ENCODE results near the gene VAMP8.
A peak's percentile ranks its signal among the peaks of the same experiment; 100 is the strongest.

The VAMP8 gene

DNA sequence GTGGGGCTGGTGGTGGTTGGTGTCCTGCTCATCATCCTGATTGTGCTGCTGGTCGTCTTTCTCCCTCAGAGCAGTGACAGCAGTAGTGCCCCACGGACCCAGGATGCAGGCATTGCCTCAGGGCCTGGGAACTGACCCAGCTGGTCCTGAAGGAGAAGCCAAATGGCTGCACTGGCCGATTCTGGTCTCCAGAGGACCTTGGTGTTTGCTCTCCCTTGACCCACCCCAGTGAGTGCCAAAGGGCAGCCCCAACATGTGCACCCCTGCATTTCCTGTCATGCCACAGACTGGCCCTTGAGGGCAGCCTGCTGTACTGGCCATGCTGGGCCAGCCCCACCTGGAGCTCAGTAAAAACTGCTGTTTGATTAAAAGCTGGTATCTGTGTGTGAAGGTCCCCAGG lies 15.6 kb downstream of the VAMP8 start (continued):
- no peak for TF ChIP-seq ARNTL (CRISPR knock-in tag; IDR thresholded peaks at IDR 0.05; ENCODE audit: borderline replicate concordance, low read depth)
- no peak for TF ChIP-seq ESRRG (CRISPR knock-in tag; IDR thresholded peaks at IDR 0.05)
- no peak for TF ChIP-seq ZC3H10 (CRISPR knock-in tag; IDR thresholded peaks at IDR 0.05)

DNA sequence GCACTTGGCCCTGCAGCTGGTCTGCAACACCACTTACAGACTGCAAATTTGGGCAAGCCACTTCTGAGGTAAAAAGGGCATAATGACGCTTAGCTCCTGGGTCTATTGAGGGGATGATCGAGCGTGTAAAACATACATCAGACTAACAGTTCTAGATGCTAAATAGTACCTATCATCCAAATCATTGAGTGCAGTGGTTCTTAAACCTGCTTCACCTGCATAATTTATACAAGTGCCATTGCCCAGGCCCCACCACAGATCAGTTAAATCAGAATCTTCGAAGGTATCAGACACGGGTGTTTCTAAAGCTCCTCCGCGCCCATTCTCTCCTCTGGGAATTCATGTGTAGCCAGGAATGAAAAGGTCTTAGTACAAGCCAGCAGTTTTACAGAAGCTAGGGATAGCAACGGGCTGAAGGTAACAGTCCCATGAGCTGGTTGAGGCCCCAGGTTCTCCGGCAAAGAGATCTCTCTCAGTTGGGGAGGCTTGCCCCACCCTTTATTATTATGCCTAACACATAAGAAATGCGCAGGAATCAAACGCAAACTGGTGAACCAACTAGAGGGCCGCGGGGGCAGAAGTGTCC lies 17.4 kb downstream of the VAMP8 start:
- peak; percentile 9; the same call in 2 of the 3 replicates for ATAC-seq
- TF ChIP-seq TSHZ2 (CRISPR knock-in tag; IDR thresholded peaks at IDR 0.05) = no peak
- TF ChIP-seq, protein P1, sequence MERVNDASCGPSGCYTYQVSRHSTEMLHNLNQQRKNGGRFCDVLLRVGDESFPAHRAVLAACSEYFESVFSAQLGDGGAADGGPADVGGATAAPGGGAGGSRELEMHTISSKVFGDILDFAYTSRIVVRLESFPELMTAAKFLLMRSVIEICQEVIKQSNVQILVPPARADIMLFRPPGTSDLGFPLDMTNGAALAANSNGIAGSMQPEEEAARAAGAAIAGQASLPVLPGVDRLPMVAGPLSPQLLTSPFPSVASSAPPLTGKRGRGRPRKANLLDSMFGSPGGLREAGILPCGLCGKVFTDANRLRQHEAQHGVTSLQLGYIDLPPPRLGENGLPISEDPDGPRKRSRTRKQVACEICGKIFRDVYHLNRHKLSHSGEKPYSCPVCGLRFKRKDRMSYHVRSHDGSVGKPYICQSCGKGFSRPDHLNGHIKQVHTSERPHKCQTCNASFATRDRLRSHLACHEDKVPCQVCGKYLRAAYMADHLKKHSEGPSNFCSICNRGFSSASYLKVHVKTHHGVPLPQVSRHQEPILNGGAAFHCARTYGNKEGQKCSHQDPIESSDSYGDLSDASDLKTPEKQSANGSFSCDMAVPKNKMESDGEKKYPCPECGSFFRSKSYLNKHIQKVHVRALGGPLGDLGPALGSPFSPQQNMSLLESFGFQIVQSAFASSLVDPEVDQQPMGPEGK (CRISPR knock-in tag; IDR thresholded peaks at IDR 0.05; ENCODE audit: borderline replicate concordance) = peak; percentile 53; the same call in 1 of the 2 replicates

DNA sequence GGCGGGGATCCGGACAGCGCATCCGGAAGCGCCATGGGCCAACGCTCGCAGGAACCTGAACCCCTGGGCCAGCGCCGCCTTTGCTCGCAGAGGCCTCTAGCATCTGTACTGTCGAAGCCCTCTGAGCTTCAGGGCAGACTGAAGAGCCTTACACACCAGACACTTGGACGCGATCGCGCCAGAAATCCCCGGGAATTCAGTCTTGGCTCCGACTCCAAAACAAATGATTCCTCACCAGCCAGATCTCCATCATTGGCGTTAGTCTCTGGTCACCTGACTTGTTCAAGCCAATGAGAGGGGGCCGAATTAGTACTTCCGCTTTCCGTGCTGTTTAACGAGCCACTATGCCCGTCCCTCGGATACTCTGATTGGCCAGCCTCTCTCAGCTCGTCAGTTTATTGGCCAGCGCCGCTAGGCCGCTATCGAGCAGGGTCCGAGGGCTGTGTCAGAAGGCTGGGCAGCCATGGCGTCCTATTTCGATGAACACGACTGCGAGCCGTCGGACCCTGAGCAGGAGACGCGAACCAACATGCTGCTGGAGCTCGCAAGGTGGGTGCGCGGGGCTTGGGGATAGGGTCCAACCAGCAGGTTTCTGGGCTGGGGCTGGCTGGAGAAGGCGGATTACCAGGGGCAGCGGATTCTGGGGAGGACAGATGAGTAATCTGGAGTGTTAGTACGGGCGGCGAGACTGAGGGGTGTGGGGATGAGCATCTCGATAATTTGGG lies 18.1 kb downstream of the VAMP8 start, which contains the start of gene RNF181:
RNF181 (plus strand) TSS at position 445 of the 725 bp plus-strand sequence; CDS start at position 464, 19 bp downstream.
- peak; percentile 99 for ATAC-seq
- TF ChIP-seq, protein P2, sequence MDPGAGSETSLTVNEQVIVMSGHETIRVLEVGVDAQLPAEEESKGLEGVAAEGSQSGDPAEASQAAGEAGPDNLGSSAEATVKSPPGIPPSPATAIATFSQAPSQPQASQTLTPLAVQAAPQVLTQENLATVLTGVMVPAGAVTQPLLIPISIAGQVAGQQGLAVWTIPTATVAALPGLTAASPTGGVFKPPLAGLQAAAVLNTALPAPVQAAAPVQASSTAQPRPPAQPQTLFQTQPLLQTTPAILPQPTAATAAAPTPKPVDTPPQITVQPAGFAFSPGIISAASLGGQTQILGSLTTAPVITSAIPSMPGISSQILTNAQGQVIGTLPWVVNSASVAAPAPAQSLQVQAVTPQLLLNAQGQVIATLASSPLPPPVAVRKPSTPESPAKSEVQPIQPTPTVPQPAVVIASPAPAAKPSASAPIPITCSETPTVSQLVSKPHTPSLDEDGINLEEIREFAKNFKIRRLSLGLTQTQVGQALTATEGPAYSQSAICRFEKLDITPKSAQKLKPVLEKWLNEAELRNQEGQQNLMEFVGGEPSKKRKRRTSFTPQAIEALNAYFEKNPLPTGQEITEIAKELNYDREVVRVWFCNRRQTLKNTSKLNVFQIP (CRISPR knock-in tag; IDR thresholded peaks at IDR 0.05; ENCODE audit: borderline replicate concordance, low read depth) = no peak
- TF ChIP-seq TOX (CRISPR knock-in tag; IDR thresholded peaks at IDR 0.05; ENCODE audit: borderline replicate concordance) (no peak), SNAI2 (CRISPR knock-in tag; IDR thresholded peaks at IDR 0.05) (no peak), OSR1 (CRISPR knock-in tag; IDR thresholded peaks at IDR 0.05) (no peak), TCF4 (CRISPR knock-in tag; IDR thresholded peaks at IDR 0.05; ENCODE audit: borderline replicate concordance) (no peak), RARB (CRISPR knock-in tag; IDR thresholded peaks at IDR 0.05) (no peak), ISL1 (CRISPR knock-in tag; IDR thresholded peaks at IDR 0.05) (no peak), CSDC2 (CRISPR knock-in tag; IDR thresholded peaks at IDR 0.05) (no peak), PPARA (CRISPR knock-in tag; IDR thresholded peaks at IDR 0.05; ENCODE audit: borderline replicate concordance) (no peak), ARNTL (CRISPR knock-in tag; IDR thresholded peaks at IDR 0.05; ENCODE audit: borderline replicate concordance, low read depth) (no peak)
- TF ChIP-seq, protein P1 (CRISPR knock-in tag; IDR thresholded peaks at IDR 0.05; ENCODE audit: borderline replicate concordance) = no peak

GRCh38 chr2:85596026-85596333 lies 18.6 kb downstream of the VAMP8 start:
- ATAC-seq = peak; percentile 29
- TF ChIP-seq ZNF8 (CRISPR knock-in tag; IDR thresholded peaks at IDR 0.05) (no peak), ZNF565 (CRISPR knock-in tag; conservative IDR thresholded peaks at IDR 0.05; ENCODE audit: low read depth) (no peak), OSR1 (CRISPR knock-in tag; IDR thresholded peaks at IDR 0.05) (no peak), ESRRG (CRISPR knock-in tag; IDR thresholded peaks at IDR 0.05) (no peak)
- TF ChIP-seq, protein P2 (CRISPR knock-in tag; IDR thresholded peaks at IDR 0.05; ENCODE audit: borderline replicate concordance, low read depth) = no peak

Measured in SK-N-SH treated with all-trans-retinoic acid at 6 μM for 48 hours (cell line).